Ramos (cell line): ENCODE data around the gene MYRF.

Source experiments
- in situ Hi-C: fragments of 300-500 bp; cut with MboI; formaldehyde crosslinking; loops from one replicate; pipeline ENCODE4 v1.14.3; 2022; ENCODE audit warnings: low sequenced_read_pairs; ENCODE audit not compliant: unreplicated experiment

Gene MYRF

DNA sequence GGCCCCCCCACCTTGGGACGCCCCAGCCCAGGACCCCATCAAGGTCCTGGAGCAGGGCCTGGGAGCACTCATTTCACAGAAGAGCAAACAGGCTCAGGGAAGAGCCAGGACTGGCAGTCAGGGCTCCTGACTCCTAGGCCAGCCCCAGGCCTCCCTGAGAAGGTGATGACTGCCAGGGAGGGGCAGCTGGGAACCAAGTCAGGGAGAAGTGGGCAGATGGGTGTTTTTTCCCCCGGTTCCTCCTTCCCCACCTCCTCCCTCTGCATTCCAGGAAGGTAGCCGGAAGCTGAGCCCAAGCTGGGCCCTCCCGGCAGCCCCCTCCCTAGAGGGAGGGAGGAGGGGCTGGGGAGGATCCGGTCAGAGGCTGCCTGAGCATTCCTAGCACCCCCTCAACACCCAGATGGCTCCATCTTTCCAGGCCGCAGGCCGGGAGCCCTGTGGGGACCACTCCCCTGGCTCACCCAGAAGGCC is 19.6 kb downstream of the MYRF start:
- in situ Hi-C loops = no loop called here

DNA sequence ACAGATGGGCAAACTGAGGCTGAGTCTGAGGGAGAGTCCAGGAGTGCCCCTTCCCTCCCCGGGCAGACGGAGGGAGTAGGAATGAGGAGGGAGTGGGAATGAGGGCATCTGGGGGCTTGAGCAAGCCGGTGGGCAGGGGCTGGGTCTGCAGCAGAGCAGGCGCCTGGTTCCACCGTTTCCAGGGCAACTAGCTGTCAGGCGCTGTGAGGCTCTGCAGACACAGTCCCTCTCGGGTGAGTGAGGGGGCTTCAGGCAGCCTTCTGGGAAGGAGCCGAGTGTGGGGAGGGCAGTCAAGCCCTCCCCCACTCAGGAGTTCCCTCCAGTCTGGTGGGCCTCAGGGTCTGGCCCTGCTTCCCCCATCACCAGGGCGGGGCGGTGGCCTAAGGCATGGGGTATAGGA is 20.9 kb downstream of the MYRF start:
- in situ Hi-C loops = no loop called here

DNA sequence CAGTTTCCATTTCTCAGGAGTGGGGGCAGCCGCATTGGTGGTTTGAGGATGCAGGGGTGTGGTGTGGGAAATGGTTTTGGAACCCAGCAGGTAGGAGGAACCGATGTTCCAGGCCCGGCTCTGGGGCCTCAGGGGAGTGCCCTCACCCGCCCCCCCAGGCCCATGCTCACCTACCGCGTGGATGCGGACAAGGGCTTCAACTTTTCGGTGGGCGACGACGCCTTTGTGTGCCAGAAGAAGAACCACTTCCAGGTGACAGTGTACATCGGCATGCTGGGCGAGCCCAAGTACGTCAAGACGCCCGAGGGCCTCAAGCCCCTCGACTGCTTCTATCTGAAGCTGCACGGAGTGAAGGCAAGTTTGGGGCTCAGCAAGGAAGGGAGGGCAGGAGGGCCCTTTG is 21.4 kb downstream of the MYRF start:
- in situ Hi-C loops = no loop called here

DNA sequence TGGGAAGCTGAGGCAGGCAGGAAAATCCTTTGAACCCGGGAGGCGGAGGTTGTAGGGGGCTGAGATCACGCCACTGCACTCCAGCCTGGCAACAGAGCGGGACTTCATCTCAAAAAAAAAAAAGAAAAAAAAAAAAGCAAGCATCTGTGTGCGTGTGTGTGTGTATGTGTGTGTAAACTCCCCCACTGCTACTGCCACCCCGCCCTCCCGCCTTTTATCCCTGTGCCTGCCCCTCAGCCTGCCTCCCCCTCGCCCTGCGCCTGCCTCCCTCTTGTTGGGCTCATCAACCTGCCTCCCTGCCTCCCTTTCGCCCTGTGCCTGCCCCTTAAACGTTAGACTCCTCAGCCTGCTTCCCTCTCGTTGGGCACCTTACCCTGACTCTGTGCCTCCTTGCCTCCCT is 22.0 kb downstream of the MYRF start:
- in situ Hi-C loops = no loop called here

DNA sequence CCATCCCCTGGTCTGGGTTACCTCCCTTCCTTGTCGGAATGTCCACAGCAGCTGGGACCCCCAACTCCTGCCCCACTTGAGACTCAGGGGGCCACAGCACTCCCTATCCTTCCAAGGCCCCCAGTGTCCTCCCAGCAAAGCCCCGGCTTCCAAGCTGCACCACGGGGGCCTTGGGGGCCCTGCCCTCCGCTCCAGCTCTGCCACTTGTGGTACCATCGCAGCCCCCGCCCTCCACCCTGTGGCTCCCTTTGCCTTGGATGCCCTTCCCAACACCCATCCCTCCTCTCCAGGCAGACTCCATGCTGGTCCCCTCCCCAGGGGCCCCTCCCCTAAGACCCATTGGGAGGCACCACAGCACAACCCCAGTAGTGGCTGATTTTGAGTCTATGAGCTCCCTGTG is 22.7 kb downstream of the MYRF start:
- in situ Hi-C loops = no loop called here

DNA sequence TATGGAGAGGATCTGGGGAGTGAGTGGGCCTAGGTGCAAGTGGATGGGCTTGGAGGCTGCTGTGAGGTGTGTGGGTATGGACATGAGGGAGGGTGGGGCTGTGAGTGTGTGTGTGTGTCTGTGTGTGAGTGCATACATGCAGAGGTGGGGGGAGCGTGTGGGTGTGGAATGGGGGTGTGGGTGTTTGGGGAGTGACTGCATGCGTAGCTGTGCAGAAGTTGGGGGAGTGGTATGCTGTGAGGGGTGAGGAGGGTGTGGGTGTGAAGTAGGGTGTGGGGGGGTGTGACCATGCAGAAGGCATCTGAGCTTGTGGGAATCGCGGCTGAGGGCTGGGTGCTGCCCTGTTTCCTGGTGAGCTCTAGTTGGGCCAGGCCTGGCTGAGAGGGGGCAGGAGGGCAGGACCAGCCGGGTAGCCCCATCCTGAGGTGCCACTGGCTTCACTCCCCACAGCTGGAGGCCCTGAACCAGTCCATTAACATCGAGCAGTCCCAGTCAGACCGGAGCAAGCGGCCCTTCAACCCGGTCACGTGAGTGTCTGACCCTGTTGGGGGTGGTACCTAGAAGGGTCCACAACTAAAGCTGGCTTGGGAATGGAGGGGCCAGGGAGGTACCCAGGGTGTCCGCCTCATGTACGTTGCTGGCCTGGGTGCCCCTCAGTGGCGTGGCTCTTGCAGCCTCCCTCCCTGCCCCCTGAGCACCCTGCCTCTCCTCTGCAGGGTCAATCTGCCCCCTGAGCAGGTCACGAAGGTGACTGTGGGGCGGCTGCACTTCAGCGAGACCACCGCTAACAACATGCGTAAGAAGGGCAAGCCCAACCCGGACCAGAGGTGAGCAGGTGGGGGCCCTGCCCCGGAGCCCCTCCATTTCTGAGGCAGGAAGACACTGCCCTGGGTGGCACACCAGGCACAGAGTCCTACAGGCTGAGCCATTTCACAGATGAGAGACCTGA is 23.4 kb downstream of the MYRF start:
- in situ Hi-C loops = no loop called here

DNA sequence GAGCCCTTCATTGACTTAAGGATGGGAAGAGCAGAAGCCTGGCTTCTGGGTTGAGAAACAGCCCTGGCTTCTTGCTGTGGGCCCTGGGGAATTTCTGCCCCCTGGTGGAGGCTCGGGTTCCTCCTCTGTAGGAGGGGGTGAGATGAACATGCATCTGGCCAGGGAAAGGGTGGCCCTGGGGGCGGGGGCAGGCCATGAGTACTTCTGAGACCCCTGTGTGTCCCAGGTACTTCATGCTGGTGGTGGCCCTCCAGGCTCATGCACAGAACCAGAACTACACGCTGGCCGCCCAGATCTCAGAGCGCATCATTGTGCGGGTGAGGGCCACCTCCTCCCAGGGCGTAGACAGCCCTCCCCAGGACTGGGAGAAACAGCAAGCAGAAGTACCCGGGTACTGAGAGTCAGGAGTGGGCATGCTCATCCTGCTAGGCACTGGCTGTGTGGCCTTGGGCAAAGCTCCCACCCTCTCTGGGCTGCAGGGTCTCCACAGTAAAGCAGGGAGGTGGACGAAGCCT is 24.2 kb downstream of the MYRF start:
- in situ Hi-C loops = no loop called here

DNA sequence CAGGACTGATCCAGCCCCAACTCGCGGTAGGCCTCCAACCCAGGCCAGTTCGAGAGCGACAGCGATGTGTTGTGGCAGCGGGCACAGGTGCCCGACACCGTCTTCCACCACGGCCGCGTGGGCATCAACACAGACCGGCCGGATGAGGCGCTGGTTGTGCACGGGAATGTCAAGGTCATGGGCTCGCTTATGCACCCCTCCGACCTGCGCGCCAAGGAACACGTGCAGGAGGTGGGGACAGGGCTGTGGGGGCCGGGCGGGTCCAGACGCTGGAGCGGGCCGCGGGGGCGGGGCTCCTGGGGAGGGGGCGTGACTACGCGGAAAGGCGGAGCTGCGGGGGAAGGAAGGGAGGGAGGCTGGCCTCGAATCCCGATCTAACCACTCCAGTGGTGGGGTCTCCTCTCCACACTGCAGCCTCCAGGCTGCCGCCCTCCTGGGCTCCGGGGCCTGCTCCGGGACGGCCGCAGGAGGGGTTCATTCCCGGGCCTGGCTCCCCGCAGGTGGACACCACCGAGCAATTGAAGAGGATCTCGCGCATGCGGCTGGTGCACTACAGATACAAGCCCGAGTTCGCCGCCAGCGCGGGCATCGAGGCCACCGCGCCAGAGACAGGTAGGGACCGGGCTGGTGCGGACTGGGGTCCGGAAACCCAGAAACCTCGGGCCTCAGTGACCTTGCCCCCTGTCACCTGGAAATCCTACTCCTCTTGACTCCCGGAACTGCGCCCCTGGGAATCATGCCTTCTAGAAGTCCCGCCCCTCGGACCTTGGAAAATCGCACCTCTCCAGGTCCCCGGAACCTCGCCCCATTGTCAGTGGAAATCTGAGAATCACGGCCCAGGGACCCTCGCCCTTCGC is 25.0 kb downstream of the MYRF start:
- in situ Hi-C loops = no loop called here

DNA sequence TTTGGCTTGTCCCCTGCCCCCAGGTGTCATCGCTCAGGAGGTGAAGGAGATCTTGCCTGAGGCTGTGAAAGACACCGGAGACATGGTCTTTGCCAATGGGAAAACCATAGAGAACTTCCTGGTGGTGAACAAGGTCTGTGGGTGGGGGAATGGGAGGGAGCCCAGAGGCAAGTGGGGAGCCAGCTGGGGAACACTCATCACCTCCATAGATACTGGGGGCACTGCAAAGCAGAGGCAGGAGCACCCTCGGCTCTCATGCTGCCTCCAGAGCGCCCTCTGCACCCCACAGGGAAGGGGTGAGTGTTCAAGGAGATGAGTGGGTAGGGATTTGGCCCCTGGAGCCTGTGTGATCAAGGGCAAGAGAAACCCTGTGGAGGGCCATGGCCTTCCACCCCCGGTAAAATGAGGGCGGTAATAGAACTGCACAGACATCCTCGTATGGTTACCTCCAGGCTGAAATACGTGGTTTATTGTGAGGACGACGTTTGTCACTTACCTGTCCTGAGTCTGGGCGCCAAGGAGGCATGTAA is 26.0 kb downstream of the MYRF start:
- in situ Hi-C loops = no loop called here

DNA sequence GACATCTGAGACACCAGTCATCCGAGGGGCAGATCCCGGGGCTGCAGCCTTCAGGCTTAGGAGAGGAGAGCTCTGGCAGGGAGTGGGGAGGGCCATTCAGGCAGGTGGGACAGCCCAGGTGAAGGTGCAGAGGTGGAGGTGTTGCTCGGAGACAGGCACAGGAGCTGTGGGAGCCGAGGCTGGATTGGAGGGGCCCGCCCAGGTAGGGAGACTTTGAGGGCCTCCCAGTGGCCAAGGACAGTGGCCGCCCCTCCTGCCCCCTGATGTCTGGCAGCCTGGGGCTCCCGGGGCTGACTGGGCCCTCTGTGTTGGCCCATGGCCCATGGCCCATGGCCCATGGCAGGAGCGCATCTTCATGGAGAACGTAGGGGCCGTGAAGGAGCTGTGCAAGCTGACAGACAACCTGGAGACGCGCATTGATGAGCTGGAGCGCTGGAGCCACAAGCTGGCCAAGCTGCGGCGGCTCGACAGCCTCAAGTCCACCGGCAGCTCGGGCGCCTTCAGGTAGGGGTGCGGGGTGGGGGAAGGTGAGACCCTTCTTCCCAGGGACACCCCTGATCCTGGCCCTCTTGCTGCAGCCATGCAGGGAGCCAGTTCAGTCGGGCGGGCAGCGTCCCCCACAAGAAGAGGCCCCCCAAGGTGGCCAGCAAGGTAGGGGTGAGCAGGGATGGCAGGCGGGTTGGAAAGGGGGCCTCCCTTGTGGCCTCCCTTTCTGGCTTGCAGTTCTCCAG is 26.6 kb downstream of the MYRF start:
- in situ Hi-C loops = no loop called here

DNA sequence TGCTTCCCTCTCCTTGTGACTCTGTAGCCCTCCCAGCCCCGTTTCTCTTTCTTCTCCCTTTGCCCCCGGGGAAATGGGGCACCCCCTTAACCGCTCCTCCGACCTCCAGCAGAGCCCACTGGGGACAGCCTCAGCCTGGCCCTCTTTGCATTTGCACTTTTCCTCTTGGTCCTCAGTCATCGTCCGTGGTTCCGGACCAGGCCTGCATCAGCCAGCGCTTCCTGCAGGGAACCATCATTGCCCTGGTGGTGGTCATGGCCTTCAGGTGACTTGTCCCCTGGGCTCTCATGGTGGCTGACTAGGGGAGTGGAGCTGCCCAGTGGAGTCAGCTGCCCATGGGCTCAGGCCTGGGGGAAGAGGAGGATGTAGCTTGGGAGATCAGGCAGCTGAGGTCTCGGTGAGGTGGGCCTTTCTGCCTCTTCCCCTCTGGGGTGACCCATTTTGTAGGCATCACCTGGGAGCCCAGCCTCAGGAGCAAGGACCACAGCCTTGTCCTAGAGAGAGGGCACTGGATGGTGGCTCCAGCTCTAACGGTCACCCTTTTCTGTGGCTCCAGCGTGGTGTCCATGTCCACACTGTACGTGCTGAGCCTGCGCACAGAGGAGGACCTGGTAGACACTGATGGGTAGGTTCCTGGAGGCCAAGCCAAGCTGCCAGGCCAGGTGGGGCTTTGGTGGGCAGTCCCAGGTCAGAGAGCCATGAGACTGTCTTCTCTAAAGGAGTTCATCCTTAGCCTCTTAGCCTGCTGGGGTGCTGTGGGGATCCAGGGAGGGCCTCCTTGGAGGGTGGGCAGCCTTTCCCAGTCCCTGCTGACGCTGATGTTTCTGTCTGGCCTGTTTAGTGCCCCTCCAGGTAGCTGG is 27.5 kb downstream of the MYRF start:
- in situ Hi-C loops = no loop called here

DNA sequence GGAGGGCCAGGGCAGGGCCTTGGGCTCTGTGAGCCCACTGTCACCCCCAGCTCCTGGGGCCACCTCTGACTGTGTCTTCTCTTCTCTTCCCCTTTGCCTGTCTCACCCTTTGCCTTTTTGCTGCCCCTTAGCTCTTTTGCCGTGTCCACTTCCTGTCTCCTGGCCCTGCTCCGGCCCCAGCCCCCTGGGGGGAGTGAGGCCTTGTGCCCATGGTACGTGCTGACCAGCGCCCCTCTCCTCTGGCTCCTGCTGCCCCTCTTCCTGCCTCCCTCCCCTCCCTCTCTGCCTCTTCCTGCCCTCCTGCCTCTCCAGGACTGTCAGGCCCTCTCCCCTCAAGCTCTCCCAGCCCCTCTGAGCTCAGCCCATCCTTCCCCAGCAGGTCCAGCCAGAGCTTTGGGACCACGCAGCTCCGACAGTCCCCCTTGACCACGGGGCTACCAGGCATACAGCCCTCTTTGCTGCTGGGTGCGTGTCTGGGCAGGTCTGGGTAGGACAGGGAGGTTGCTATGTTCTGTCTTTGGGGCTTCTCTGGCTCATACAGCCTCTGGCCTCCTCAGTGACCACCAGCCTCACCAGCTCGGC is 28.2 kb downstream of the MYRF start:
- in situ Hi-C loops = no loop called here

DNA sequence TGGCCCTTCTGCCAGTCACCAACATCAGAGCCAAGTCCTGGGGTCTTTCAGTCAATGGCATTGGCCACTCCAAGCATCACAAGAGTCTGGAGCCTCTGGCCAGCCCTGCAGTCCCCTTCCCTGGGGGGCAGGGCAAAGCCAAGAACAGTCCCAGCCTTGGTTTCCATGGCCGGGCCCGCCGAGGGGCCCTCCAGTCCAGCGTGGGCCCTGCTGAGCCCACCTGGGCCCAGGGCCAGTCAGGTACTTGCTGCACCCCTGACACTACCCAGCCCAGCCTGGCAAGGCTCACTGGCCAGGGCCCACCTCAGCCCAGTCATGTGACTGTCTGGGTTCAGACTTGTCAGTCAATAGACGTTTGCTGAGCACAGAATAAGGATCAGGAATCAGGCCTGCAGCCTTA is 29.1 kb downstream of the MYRF start:
- in situ Hi-C loops = no loop called here

DNA sequence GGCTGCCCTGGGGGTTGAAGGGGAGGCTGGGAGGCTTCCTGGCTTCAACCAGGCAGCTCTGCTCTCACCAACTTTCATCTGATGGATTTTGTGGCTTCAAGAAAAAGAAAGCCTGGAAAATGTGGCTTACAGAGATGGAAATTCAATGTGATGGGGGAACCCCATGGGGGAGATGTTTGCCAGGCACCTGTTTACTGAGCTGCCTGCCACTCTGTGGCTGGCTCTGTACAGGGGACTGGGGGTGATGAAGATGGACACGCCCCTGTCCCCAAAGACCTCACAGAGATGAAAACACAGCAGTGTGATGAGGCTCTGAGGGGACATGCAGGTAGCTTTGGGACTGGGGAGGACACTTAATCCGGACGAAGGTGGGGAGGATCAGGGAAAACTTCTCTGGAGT is 29.9 kb downstream of the MYRF start:
- in situ Hi-C loops = no loop called here

DNA sequence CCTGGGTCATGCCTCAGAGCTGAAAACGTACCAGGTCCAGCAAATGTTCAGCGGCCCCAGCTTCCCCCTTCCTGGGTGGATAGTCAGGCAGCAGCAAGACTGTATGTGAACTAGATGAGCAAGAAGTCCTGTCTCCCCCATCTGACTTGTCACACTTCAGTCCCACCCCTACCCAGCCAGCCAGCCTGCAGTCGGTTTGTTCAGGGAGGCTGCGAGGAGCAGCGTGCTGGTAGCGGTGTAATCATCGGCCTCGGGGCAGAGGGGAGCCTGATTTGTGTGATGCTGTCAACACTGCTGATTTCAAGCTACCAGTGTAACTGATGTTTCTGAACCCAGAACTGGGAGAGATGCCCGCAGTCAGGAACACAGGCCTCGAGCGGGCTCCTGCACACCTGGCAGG is 30.4 kb downstream of the MYRF start:
- in situ Hi-C loops = no loop called here

DNA sequence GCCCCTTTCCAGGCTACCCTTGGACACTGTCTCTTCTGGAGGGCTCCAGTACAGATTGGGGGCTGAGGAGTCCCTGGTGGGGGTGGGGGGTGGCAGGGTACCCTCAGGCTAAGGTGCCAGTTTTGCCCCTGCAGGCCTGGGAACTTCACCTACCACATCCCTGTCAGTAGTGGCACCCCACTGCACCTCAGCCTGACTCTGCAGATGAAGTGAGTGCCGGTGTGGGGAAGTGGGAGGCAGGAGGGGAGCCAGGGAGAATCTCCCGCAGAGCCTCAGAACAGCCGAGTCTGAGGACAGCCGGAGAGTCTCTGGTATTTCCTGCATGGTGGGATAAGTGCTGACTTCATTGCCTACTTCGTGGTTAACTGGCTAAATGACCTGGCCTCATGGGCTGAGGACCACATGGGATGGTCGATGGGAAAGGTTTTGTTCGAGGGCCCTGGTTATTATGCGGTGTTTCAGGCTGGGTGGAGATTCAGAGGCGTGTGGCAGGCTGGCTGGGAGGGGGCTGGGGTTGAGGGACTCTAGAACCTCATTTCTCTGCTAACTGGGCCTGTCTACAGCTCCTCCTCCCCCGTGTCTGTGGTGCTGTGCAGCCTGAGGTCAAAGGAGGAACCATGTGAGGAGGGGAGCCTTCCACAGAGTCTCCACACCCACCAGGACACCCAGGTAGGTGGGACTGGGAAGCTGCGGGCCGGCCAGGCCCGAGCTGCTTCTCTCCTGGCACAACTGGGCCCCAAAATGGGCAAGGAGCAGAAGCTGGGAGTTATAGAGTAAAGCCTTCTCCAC is 31.5 kb downstream of the MYRF start:
- in situ Hi-C loops = no loop called here

DNA sequence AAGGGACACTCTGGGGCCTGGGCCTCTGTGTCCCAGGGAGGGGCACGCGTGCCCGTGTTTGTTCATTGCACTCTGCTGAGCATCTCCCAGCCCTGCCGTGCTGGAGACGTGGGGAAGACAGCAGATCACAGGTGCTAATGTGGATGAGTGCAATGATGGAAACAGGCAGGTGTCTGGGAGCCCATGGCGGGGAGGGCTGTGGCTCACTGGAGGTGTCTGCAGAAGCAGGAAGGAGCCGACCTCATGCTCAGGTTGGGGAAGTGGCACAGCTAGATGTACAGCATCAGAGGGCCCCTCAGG is 32.0 kb downstream of the MYRF start:
- in situ Hi-C loops = no loop called here

DNA sequence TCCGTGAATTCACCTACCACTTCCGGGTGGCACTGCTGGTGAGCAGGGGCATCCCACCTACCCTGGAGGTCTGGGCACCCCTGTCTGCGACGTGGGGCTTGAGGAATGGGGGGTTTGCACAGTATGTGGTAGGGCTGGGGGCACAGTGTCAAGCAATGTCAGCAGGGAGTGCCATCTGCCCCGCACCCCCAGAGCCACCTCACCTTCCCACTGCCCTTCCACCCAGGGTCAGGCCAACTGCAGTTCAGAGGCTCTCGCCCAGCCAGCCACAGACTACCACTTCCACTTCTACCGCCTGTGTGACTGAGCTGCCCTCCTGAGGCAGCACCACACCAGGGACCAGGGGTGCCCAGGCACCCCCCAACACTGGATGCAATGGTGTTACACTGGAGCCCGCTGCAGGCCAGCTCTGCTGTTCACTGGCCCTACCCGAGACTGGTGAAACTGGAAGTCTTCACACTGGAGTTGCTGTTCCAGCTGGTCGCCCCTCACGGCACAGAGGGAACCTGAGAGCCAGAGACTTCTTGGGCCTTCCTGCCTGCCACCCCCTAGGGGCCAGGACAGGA is 33.5 kb downstream of the MYRF start:
- in situ Hi-C loops = no loop called here
